Stimulated activated CD8-positive, alpha-beta memory T cell treated with anti-CD3 and anti-CD28 coated beads, Interleukin-2, amount 100 ng/mL, for 48 hours (primary cell): ENCODE measurements around the gene GHR.

ENCODE experiments used
- DNase-seq, 2 donors: peaks; one replicate each; pipeline ENCODE4 v3.0.0-alpha.2; 2020; ENCODE audit warnings: low read depth in 2 of 2

The GHR gene

GRCh38 chr5:42462083-42462482, 38.8 kb downstream of the GHR start:
- DNase-seq = no peak

GRCh38 chr5:42467572-42467971, 44.3 kb downstream of the GHR start:
- no peak for DNase-seq

GRCh38 chr5:42467981-42468524, 44.8 kb downstream of the GHR start:
- no peak for DNase-seq

GRCh38 chr5:42483472-42484154, 60.4 kb downstream of the GHR start:
- no peak for DNase-seq

- DNase-seq = no peak
These were observed 63.8 kb downstream of the GHR start for GRCh38 chr5:42487077-42487476.

- no peak for DNase-seq
These were observed 64.6 kb downstream of the GHR start for GRCh38 chr5:42487821-42488220.

GRCh38 chr5:42490831-42491230, 67.6 kb downstream of the GHR start:
- DNase-seq = no peak

- no peak for DNase-seq
These were observed 68.5 kb downstream of the GHR start for GRCh38 chr5:42491699-42492098.

- DNase-seq = no peak
These were observed 69.7 kb downstream of the GHR start for GRCh38 chr5:42492974-42493373.

GRCh38 chr5:42494414-42494813, 71.2 kb downstream of the GHR start:
- DNase-seq = no peak

GRCh38 chr5:42495914-42496313, 72.7 kb downstream of the GHR start:
- DNase-seq = no peak

- no peak for DNase-seq
These were observed 73.3 kb downstream of the GHR start for GRCh38 chr5:42496397-42497156.

GRCh38 chr5:42498000-42498399, 74.8 kb downstream of the GHR start:
- no peak for DNase-seq

GRCh38 chr5:42499016-42499415, 75.8 kb downstream of the GHR start:
- DNase-seq = no peak

GRCh38 chr5:42500003-42500599, 76.9 kb downstream of the GHR start:
- DNase-seq = no peak

GRCh38 chr5:42502613-42503470, 79.6 kb downstream of the GHR start:
- no peak for DNase-seq

- no peak for DNase-seq
These were observed 83.4 kb downstream of the GHR start for GRCh38 chr5:42506662-42507061.

GRCh38 chr5:42507451-42508097, 84.3 kb downstream of the GHR start:
- DNase-seq = no peak

GRCh38 chr5:42513246-42513645, 90.0 kb downstream of the GHR start:
- DNase-seq = no peak

- DNase-seq = no peak
These were observed 91.5 kb downstream of the GHR start for GRCh38 chr5:42514754-42515153.

- no peak for DNase-seq
These were observed 92.3 kb downstream of the GHR start for GRCh38 chr5:42515504-42515903.
